ENCODE results near the gene EMID1. TPM values are rescaled to one million over a fixed set of nuclear protein-coding genes. Genes with fewer than 3 reads are reported as not detected.

EMID1 gene
- total RNA-seq, 1 experiment from 2014 or later, result 5.4 TPM

GRCh38 chr22:29199702-29200400, 5.8 kb upstream of the EMID1 start:
- Histone ChIP-seq H4K20me1 (ENCODE audit: control insufficient read depth, insufficient read depth, insufficient read length) (no peaks in the 10 kb centered on the region), H4K5ac (ENCODE audit: insufficient read length, low read depth, low read length) (no peak overlapping the region), H3T11ph (ENCODE audit: low read length) (no peak overlapping the region), H3K18ac (ENCODE audit: insufficient read length, low read depth, low read length) (no peak overlapping the region), H3K79me1 (ENCODE audit: insufficient read depth, low read depth, low read length, poor library complexity, severe bottlenecking) (no peaks in the 10 kb centered on the region), H4K91ac (ENCODE audit: insufficient read length, low read depth, low read length) (no peak overlapping the region), H3K9me3 (ENCODE audit: control insufficient read depth, low read depth, low read length) (no peaks in the 10 kb centered on the region), H3K79me2 (ENCODE audit: insufficient read depth, low read length) (no peaks in the 10 kb centered on the region), H3K56ac (ENCODE audit: insufficient read length, low read depth, low read length) (no peak overlapping the region), H3K27me3 (ENCODE audit: insufficient read depth, low read length) (no peaks in the 10 kb centered on the region), H3K23me2 (ENCODE audit: insufficient read length, low read depth, low read length, poor library complexity, severe bottlenecking) (no peaks in the 10 kb centered on the region), H2AFZ (ENCODE audit: low read length) (no peak overlapping the region), H4K8ac (replicated peaks; ENCODE audit: insufficient read length, low read depth, low read length) (no peak overlapping the region), H3K27ac (ENCODE audit: insufficient read length, low read depth, low read length) (no peak overlapping the region), H2BK15ac (ENCODE audit: low read depth, low read length) (no peak overlapping the region), H2BK20ac (ENCODE audit: low read depth, low read length, poor library complexity, severe bottlenecking) (no peak overlapping the region), H3K23ac (ENCODE audit: insufficient read length, low read depth, low read length) (no peak overlapping the region), H2BK12ac (ENCODE audit: insufficient read length, low read depth, low read length) (no peak overlapping the region), H3K4me1 (ENCODE audit: insufficient read depth, low read length) (no peaks in the 10 kb centered on the region), H2BK120ac (ENCODE audit: low read depth, low read length, poor library complexity, severe bottlenecking) (no peak overlapping the region), H3K4me2 (ENCODE audit: insufficient read depth, insufficient read length, low read length) (no peak overlapping the region), H3K4ac (ENCODE audit: low read depth, low read length) (no peak overlapping the region), H2AK5ac (ENCODE audit: insufficient read length, low read length) (no peak overlapping the region), H3K9ac (ENCODE audit: extremely low read depth, insufficient read length, low read length) (no peak overlapping the region), H2BK5ac (ENCODE audit: insufficient read length, low read length) (no peak overlapping the region), H3K14ac (ENCODE audit: insufficient read depth, low read length) (no peak overlapping the region)
- Mint-ChIP-seq H3K27me3 (ENCODE audit: low read depth) (peaks cover 10% of the 10 kb centered on the region), H3K4me1 (peaks cover 11 to 19% of the 10 kb centered on the region in 2 experiments), H3K27ac (no peak overlapping the region; a peak in 1 of 7 replicates), H3K9me3 (peaks cover 2% of the 10 kb centered on the region in 2 experiments; a peak in 1 of 5 replicates), H3K4me3 (no peak overlapping the region), H3K36me3 (ENCODE audit: insufficient read depth in 1 of 3, low read depth in 3 of 3) (peaks cover 0 to 3% (median 2%) of the 10 kb centered on the region in 3 experiments; a peak in 3 of 7 replicates)
- DNase-seq, result no peak
- TF ChIP-seq, protein P1, sequence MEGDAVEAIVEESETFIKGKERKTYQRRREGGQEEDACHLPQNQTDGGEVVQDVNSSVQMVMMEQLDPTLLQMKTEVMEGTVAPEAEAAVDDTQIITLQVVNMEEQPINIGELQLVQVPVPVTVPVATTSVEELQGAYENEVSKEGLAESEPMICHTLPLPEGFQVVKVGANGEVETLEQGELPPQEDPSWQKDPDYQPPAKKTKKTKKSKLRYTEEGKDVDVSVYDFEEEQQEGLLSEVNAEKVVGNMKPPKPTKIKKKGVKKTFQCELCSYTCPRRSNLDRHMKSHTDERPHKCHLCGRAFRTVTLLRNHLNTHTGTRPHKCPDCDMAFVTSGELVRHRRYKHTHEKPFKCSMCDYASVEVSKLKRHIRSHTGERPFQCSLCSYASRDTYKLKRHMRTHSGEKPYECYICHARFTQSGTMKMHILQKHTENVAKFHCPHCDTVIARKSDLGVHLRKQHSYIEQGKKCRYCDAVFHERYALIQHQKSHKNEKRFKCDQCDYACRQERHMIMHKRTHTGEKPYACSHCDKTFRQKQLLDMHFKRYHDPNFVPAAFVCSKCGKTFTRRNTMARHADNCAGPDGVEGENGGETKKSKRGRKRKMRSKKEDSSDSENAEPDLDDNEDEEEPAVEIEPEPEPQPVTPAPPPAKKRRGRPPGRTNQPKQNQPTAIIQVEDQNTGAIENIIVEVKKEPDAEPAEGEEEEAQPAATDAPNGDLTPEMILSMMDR (conservative IDR thresholded peaks at IDR 0.05), result no peak
- no CpG with 5 or more reads among the region's 8 CpGs for WGBS (ENCODE audit: extremely low coverage, insufficient read length, low lambda C conversion rate)

Data from H9 (cell line).